Left lung (tissue), 14 donors: Measurements from ENCODE around the gene SLC25A14. TPM values are rescaled to one million over a fixed set of nuclear protein-coding genes. Genes with fewer than 3 reads are reported as not detected.

Source experiments
- ATAC-seq: fragments of 200-7000 bp; cut with Tn5 transposase; one replicate; pipeline ENCODE4 v1.9.1; 2020; ENCODE audit warnings: moderate library complexity
- DNase-seq, 4 donors: peaks; one replicate each; pipeline ENCODE4 v3.0.0-alpha.2; 2013 to 2020
- H3K27ac ChIP-seq, 2 donors: fragments of 200-600 bp; sonication (generic) in 1 of 2; one replicate each; pipeline versions ENCODE4 v1.5.0 to v1.8.0; 2020 to 2021
- H3K27me3 ChIP-seq, 2 donors: fragments of 200-600 bp; sonication (generic) in 1 of 2; one replicate each; pipeline versions ENCODE4 v1.5.0 to v1.8.0; 2020 to 2021
- H3K36me3 ChIP-seq, 2 donors: fragments of 200-600 bp; sonication (generic) in 1 of 2; one replicate each; pipeline versions ENCODE4 v1.5.0 to v1.8.0; 2020 to 2021
- H3K4me1 ChIP-seq, 2 donors: fragments of 200-600 bp; one replicate each; pipeline ENCODE4 v1.8.0; 2021
- H3K4me3 ChIP-seq, 2 donors: fragments of 200-600 bp; sonication (generic) in 1 of 2; one replicate each; pipeline versions ENCODE4 v1.5.0 to v1.8.0; 2020 to 2021; ENCODE audit warnings: mild to moderate bottlenecking in 1 of 2
- H3K9me3 ChIP-seq, 2 donors: fragments of 200-600 bp; sonication (generic) in 1 of 2; one replicate each; pipeline versions ENCODE4 v1.5.0 to v1.8.0; 2020 to 2021
- intact Hi-C, 2 donors: fragments of 100-400 bp; cut with DNase I; formaldehyde crosslinking; loops; one replicate each; pipeline versions ENCODE4 v1.11.2 to v1.14.2; 2022
- long read RNA-seq, 12 donors: library from polyadenylated mRNA in 2 of 12; unstranded in 2 of 12; transcript quantifications; one replicate each; pipeline ENCODE4 v2.0.0 and lab custom pipeline, GENCODE V29; 2019 to 2026
- polyA plus RNA-seq, 6 donors: library from polyadenylated mRNA; unstranded; fragments of 120-200 nt; gene quantifications; one replicate each; pipeline ENCODE4 v1.2.1, GENCODE V29; 2013; ENCODE audit not compliant: insufficient read length in 6 of 6
- total RNA-seq, 2 donors: library from RNA; stranded (reverse); fragmentation: NEBNext Ultra II Directional; extraction: Animal tissue kit (Norgen Biotek cat#: 25700); gene quantifications; one replicate each; pipeline ENCODE4 v1.2.1, GENCODE V29; 2021
- TF ChIP-seq, protein P1 (sequence below), 2 donors: fragments of 200-600 bp; sonication (generic) in 1 of 2; IDR thresholded peaks; one replicate each; pipeline versions ENCODE4 v1.5.0 to v1.8.0; 2021; ENCODE audit warnings: antibody characterized with exemption in 2 of 2
- donor health status: DM: no; HTN: yes; CAD: no.
- donor health status: DM: no; HTN: no; CAD: no.

The SLC25A14 gene, protein sequence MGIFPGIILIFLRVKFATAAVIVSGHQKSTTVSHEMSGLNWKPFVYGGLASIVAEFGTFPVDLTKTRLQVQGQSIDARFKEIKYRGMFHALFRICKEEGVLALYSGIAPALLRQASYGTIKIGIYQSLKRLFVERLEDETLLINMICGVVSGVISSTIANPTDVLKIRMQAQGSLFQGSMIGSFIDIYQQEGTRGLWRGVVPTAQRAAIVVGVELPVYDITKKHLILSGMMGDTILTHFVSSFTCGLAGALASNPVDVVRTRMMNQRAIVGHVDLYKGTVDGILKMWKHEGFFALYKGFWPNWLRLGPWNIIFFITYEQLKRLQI
- total RNA-seq = 10 to 100 TPM in 1 of 2 donors, 1 to 10 TPM in 1; 8.3 to 10.9 TPM
- 10 to 100 TPM; 23.2 to 33.4 (median 27.6) TPM for polyA plus RNA-seq
- long read RNA-seq, donor 1, partial matches to known transcripts = 5 of 7 reads
- long read RNA-seq, donor 1, other reads (novel, unspliced or antisense) = 0 of 7 reads
- long read RNA-seq, donor 2, partial matches to known transcripts = 0 of 3 reads
- long read RNA-seq, donor 2, other reads (novel, unspliced or antisense) = 0 of 3 reads
- long read RNA-seq, donor 3 = 0 reads
- long read RNA-seq, donor 4, partial matches to known transcripts = 2 of 6 reads
- long read RNA-seq, donor 4, other reads (novel, unspliced or antisense) = 3 of 6 reads
- long read RNA-seq, donor 5, partial matches to known transcripts = 0 of 3 reads
- long read RNA-seq, donor 5, other reads (novel, unspliced or antisense) = 0 of 3 reads
- long read RNA-seq, donor 6, partial matches to known transcripts = 0 of 4 reads
- long read RNA-seq, donor 6, other reads (novel, unspliced or antisense) = 0 of 4 reads
- long read RNA-seq, donor 7, partial matches to known transcripts = 0 of 1 reads
- long read RNA-seq, donor 7, other reads (novel, unspliced or antisense) = 0 of 1 reads
- long read RNA-seq, donor 8, partial matches to known transcripts = 0 of 5 reads
- long read RNA-seq, donor 8, other reads (novel, unspliced or antisense) = 0 of 5 reads
- long read RNA-seq, donor 9 = 0 reads
- long read RNA-seq, donor 10, partial matches to known transcripts = 1 of 6 reads
- long read RNA-seq, donor 10, other reads (novel, unspliced or antisense) = 4 of 6 reads
- long read RNA-seq, donor 11, partial matches to known transcripts = 0 of 5 reads
- long read RNA-seq, donor 11, other reads (novel, unspliced or antisense) = 0 of 5 reads
- long read RNA-seq, donor 12, partial matches to known transcripts = 0 of 2 reads
- long read RNA-seq, donor 12, other reads (novel, unspliced or antisense) = 0 of 2 reads

DNA sequence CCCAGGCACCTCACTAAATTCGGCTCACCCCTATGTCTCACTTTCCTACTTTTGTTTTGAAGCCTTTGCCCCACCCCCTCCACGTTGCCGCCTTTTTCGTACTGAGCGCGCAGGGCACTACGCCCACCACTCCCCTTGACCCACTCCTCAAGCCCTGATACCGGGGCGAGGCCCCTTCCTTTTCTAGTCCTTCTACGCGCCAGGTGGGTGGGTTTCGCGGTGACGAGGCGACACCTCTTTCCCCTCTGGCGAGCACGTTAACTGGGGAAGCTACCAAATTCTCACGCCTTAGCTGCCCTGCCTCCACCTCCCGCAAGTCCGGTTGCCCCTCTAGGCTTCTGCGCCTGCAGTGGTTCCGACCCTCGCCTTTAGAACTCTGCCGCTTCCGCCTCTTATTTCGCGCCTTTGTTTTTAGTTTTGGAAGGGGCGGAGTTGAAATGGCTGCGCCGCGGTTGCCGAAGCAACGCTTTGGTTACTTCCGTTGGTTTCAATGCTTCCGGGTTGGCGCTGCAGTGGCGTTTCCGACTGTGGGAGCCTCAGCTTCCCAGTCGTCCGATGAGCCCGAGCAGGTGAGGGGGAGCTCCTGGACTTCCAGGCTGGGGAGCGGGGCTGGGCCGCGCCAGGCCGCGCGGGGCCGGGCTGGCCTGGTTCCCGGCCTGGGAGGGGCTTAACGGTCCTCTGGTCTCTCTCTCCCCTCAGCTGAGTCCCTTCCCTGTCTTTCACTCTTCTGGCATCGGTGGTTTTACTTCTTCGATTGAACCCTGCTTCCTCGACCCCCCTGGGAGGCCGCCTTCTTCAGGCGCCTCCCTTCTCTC, at the start of gene SLC25A14:
SLC25A14 (plus strand) TSS at position 512 of the 815 bp plus-strand sequence. CDS start 360 bp downstream, outside the sequence.
- H3K27me3 ChIP-seq = no peaks in the 10 kb centered on the region
- TF ChIP-seq, protein P1, sequence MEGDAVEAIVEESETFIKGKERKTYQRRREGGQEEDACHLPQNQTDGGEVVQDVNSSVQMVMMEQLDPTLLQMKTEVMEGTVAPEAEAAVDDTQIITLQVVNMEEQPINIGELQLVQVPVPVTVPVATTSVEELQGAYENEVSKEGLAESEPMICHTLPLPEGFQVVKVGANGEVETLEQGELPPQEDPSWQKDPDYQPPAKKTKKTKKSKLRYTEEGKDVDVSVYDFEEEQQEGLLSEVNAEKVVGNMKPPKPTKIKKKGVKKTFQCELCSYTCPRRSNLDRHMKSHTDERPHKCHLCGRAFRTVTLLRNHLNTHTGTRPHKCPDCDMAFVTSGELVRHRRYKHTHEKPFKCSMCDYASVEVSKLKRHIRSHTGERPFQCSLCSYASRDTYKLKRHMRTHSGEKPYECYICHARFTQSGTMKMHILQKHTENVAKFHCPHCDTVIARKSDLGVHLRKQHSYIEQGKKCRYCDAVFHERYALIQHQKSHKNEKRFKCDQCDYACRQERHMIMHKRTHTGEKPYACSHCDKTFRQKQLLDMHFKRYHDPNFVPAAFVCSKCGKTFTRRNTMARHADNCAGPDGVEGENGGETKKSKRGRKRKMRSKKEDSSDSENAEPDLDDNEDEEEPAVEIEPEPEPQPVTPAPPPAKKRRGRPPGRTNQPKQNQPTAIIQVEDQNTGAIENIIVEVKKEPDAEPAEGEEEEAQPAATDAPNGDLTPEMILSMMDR (IDR thresholded peaks at IDR 0.05) = no peak

DNA sequence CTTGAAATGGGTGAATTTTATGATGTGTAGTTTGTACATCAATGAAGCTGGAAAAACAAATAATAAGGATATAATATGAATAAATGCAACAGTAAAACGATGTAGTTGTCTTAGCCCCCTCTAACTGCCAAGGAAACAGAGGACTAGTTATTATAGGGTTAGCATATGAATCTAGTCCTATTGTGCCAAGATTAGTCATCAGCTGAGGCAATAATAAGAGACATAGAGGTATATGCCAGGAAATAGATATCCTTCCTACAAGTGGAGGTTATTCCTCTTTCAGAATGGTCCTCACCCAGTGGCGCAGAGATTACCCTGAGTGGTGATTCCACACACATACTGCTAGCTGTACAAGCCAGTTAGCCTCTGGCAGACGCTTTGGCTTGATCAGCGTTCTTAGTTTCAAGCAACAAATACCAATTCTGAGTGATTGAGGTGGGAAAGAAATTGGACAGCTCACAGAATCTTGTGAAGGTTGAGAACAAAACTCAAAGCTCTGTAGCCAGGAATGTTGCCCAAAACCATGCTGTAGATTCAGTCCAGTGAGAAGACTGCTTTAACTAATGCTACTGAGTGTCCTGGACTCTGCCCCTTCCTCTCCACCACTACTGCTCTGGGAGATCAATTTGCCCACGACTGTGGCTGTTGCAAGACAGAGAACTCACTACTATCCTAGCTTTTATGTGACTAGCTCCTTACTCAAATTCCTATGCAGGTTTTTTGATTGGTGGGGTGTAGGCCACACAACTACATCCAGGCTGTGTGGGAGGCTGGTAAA, 44.0 kb upstream of the SLC25A14 start:
- TF ChIP-seq, protein P1 (IDR thresholded peaks at IDR 0.05) = no peak
- intact Hi-C loops = no loop called here
- no peaks in the 10 kb centered on the region for H3K4me1 ChIP-seq
- H3K4me3 ChIP-seq = no peak overlapping the region
- DNase-seq (no peak), ATAC-seq (no peak)
- H3K9me3 ChIP-seq = no peaks in the 10 kb centered on the region
- no peaks in the 10 kb centered on the region for H3K36me3 ChIP-seq
- no peak overlapping the region for H3K27ac ChIP-seq
- H3K27me3 ChIP-seq = no peaks in the 10 kb centered on the region

More for the DNA sequence above, at the start of gene SLC25A14:
- Histone ChIP-seq H3K4me1 (no peaks in the 10 kb centered on the region), H3K9me3 (no peaks in the 10 kb centered on the region), H3K36me3 (no peaks in the 10 kb centered on the region), H3K4me3 (peak within 1 kb of the TSS; percentile 46 to 57), H3K27ac (peak within 1 kb of the TSS; percentile 48 to 76)
- intact Hi-C loops = no loop called here
- DNase-seq (peak; percentile 68 to 88 (median 82)), ATAC-seq (peak; percentile 96)

DNA sequence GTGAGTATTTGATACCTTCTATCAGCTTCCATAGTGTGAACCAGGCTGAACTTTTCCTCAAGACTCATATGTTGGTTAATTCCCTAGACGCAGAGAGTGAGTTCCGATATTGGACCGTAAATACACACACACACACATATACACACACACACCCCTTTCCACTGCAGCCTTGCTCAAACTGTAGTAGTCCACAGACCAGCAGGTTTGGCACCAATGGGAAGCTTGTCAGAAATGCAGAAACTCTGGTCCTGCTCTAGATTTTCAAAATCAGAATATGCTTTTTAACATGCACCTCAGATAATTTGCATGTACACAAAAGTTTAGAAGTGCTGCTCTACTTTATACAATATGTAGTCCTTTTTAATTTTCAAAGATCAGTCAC, 43.4 kb upstream of the SLC25A14 start:
- TF ChIP-seq, protein P1 (IDR thresholded peaks at IDR 0.05) = no peak
- Histone ChIP-seq H3K27ac (no peak overlapping the region), H3K36me3 (no peaks in the 10 kb centered on the region), H3K4me1 (no peaks in the 10 kb centered on the region), H3K9me3 (no peaks in the 10 kb centered on the region), H3K4me3 (no peak overlapping the region), H3K27me3 (no peaks in the 10 kb centered on the region)
- intact Hi-C loops = no loop called here
- no peak for DNase-seq
- no peak for ATAC-seq

DNA sequence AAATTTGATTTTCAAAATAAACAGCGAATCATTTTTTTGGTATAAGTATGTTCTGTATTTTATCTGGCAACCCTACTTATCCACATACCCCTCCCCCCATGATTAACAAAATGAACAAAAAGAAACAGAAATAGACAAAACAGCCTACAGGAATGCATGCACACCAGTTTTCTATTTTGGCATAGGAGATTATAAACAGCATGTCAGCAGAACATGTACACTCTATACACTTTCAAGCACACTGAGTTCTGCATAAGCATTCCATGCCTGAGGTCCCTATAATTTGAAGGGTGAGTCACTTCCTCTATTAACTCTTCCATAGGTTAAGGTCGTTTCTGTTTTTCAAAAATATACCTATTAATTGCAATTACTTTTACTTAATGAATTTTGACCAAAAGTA, 43.0 kb upstream of the SLC25A14 start:
- Histone ChIP-seq H3K27ac (no peak overlapping the region), H3K9me3 (no peaks in the 10 kb centered on the region), H3K4me1 (no peaks in the 10 kb centered on the region), H3K4me3 (no peak overlapping the region), H3K36me3 (no peaks in the 10 kb centered on the region), H3K27me3 (no peaks in the 10 kb centered on the region)
- DNase-seq (no peak), ATAC-seq (no peak)
- intact Hi-C loops = no loop called here
- TF ChIP-seq, protein P1 (IDR thresholded peaks at IDR 0.05) = no peak
